H9 (cell line): ENCODE data around the gene ECE2. TPM values are rescaled to one million over a fixed set of nuclear protein-coding genes. Genes with fewer than 3 reads are reported as not detected.

Experiments
- DNase-seq: peaks from one replicate; pipeline ENCODE4 v3.0.0-alpha.2; 2017
- H2AFZ ChIP-seq: one replicate; pipeline ENCODE4 v1.6.1; 2013; ENCODE audit warnings: mild to moderate bottlenecking, low read length, control low read depth, moderate library complexity
- H2AK5ac ChIP-seq: 2 replicates; pipeline ENCODE4 v1.6.1; 2013; ENCODE audit warnings: low read length, control low read depth, mixed read lengths; ENCODE audit not compliant: insufficient read length
- H2BK120ac ChIP-seq: one replicate; pipeline ENCODE4 v1.6.1; 2013; ENCODE audit warnings: low read depth, mild to moderate bottlenecking, low read length, control low read depth, inconsistent platforms; ENCODE audit not compliant: poor library complexity, severe bottlenecking
- H2BK12ac ChIP-seq: 2 replicates; pipeline ENCODE4 v1.6.1; 2013; ENCODE audit warnings: low read length, control low read depth, mixed read lengths, low read depth; ENCODE audit not compliant: insufficient read length
- H2BK15ac ChIP-seq: 2 replicates; pipeline ENCODE4 v1.6.1; 2013; ENCODE audit warnings: low read depth, low read length, control low read depth
- H2BK20ac ChIP-seq: one replicate; pipeline ENCODE4 v1.6.1; 2013; ENCODE audit warnings: low read depth, mild to moderate bottlenecking, low read length, control low read depth, inconsistent platforms; ENCODE audit not compliant: poor library complexity, severe bottlenecking
- H2BK5ac ChIP-seq: 2 replicates; pipeline ENCODE4 v1.6.1; 2013; ENCODE audit warnings: low read length, control low read depth, mixed read lengths; ENCODE audit not compliant: insufficient read length
- H3K14ac ChIP-seq: 2 replicates; pipeline ENCODE4 v1.6.1; 2013; ENCODE audit warnings: low read length, control low read depth; ENCODE audit not compliant: insufficient read depth
- H3K18ac ChIP-seq: 2 replicates; pipeline ENCODE4 v1.6.1; 2013; ENCODE audit warnings: low read depth, mild to moderate bottlenecking, mixed read lengths, low read length, control low read depth; ENCODE audit not compliant: insufficient read length
- H3K23ac ChIP-seq: 2 replicates; pipeline ENCODE4 v1.6.1; 2013; ENCODE audit warnings: low read length, control low read depth, mixed read lengths, low read depth; ENCODE audit not compliant: insufficient read length
- H3K23me2 ChIP-seq: 2 replicates; pipeline ENCODE4 v1.6.1; 2013; ENCODE audit warnings: low read depth, mild to moderate bottlenecking, mixed read lengths, low read length, control low read depth; ENCODE audit not compliant: insufficient read length, poor library complexity, severe bottlenecking
- H3K27ac ChIP-seq: 2 replicates; pipeline ENCODE4 v1.5.1; 2013; ENCODE audit warnings: low read length, control low read depth, mixed read lengths, low read depth; ENCODE audit not compliant: insufficient read length
- H3K27me3 ChIP-seq: 2 replicates; pipeline ENCODE4 v1.6.1; 2013; ENCODE audit warnings: low read length, control low read depth, inconsistent platforms; ENCODE audit not compliant: insufficient read depth
- H3K4ac ChIP-seq: 2 replicates; pipeline ENCODE4 v1.6.1; 2013; ENCODE audit warnings: low read depth, mild to moderate bottlenecking, control low read depth, inconsistent platforms, low read length, moderate library complexity
- H3K4me1 ChIP-seq: 2 replicates; pipeline ENCODE4 v1.6.1; 2013; ENCODE audit warnings: low read length, control low read depth, inconsistent platforms; ENCODE audit not compliant: insufficient read depth
- H3K4me2 ChIP-seq: 2 replicates; pipeline ENCODE4 v1.6.1; 2013; ENCODE audit warnings: low read length, control low read depth, mixed read lengths; ENCODE audit not compliant: insufficient read length, insufficient read depth
- H3K56ac ChIP-seq: 2 replicates; pipeline ENCODE4 v1.6.1; 2013; ENCODE audit warnings: low read depth, mild to moderate bottlenecking, mixed read lengths, low read length, control low read depth; ENCODE audit not compliant: insufficient read length
- H3K79me1 ChIP-seq: 2 replicates; pipeline ENCODE4 v1.6.1; 2013; ENCODE audit warnings: low read depth, mild to moderate bottlenecking, moderate library complexity, low read length, control low read depth, inconsistent platforms; ENCODE audit not compliant: insufficient read depth, poor library complexity, severe bottlenecking
- H3K79me2 ChIP-seq: 2 replicates; pipeline ENCODE4 v1.6.1; 2013; ENCODE audit warnings: low read length, control low read depth, inconsistent platforms; ENCODE audit not compliant: insufficient read depth
- H3K9ac ChIP-seq: 2 replicates; pipeline ENCODE4 v1.6.1; 2013; ENCODE audit warnings: low read length, control low read depth, mixed read lengths; ENCODE audit not compliant: insufficient read length; ENCODE audit errors: extremely low read depth
- H3K9me3 ChIP-seq: one replicate; pipeline ENCODE4 v1.6.1; 2013; ENCODE audit warnings: low read depth, low read length, inconsistent platforms; ENCODE audit not compliant: control insufficient read depth
- H3T11ph ChIP-seq: one replicate; pipeline ENCODE4 v1.6.1; 2013; ENCODE audit warnings: mild to moderate bottlenecking, low read length, control low read depth, inconsistent platforms
- H4K20me1 ChIP-seq: one replicate; pipeline ENCODE4 v1.6.1; 2013; ENCODE audit not compliant: control insufficient read depth, insufficient read length, insufficient read depth
- H4K5ac ChIP-seq: 2 replicates; pipeline ENCODE4 v1.6.1; 2013; ENCODE audit warnings: low read depth, mild to moderate bottlenecking, mixed read lengths, low read length, control low read depth; ENCODE audit not compliant: insufficient read length
- H4K8ac ChIP-seq: replicated peaks from 2 replicates; pipeline ENCODE4 v1.6.1; 2013; ENCODE audit warnings: low read length, control low read depth, mixed read lengths, low read depth; ENCODE audit not compliant: insufficient read length
- H4K91ac ChIP-seq: 2 replicates; pipeline ENCODE4 v1.6.1; 2013; ENCODE audit warnings: low read depth, mild to moderate bottlenecking, moderate library complexity, mixed read lengths, low read length, control low read depth; ENCODE audit not compliant: insufficient read length
- H3K27ac Mint-ChIP-seq, 3 experiments: 2 replicates in 2 of 3; 3 replicates in 1 of 3; pipeline ENCODE4 v1.8.0; 2020 to 2021; ENCODE audit warnings: mixed read lengths in 3 of 3, mild to moderate bottlenecking in 1 of 3, moderate library complexity in 1 of 3
- H3K27me3 Mint-ChIP-seq: 2 replicates; pipeline ENCODE4 v1.8.0; 2021; ENCODE audit warnings: low read depth, mild to moderate bottlenecking, moderate library complexity, mixed read lengths
- H3K36me3 Mint-ChIP-seq, 3 experiments: 2 replicates in 2 of 3; 3 replicates in 1 of 3; pipeline ENCODE4 v1.8.0; 2020 to 2021; ENCODE audit warnings: low read depth in 3 of 3, mixed read lengths in 3 of 3; ENCODE audit not compliant: insufficient read depth in 1 of 3
- H3K4me1 Mint-ChIP-seq, 2 experiments: 2 replicates each; pipeline ENCODE4 v1.8.0; 2020; ENCODE audit warnings: mixed read lengths in 2 of 2
- H3K4me3 Mint-ChIP-seq, 2 experiments: 2 replicates in 1 of 2; 3 replicates in 1 of 2; pipeline ENCODE4 v1.8.0; 2020 to 2021; ENCODE audit warnings: mild to moderate bottlenecking in 2 of 2, mixed read lengths in 2 of 2, moderate library complexity in 1 of 2
- H3K9me3 Mint-ChIP-seq, 2 experiments: 2 replicates in 1 of 2; 3 replicates in 1 of 2; pipeline ENCODE4 v1.8.0; 2020; ENCODE audit warnings: mild to moderate bottlenecking in 2 of 2, mixed read lengths in 2 of 2, moderate library complexity in 1 of 2
- WGBS: extraction: QIAGEN DNeasy Blood & Tissue Kit; methylation state at CpG from one replicate; pipeline ENCODE4 v1.1.7; 2013; ENCODE audit warnings: missing lambda C conversion rate, low lambda C conversion rate, mixed read lengths; ENCODE audit not compliant: insufficient read length; ENCODE audit errors: extremely low coverage; 5-methylcytosine and 5-hydroxymethylcytosine counted together
- total RNA-seq: library from RNA; stranded (reverse); gene quantifications from 2 replicates; pipeline ENCODE4 v1.2.1, GENCODE V29; 2021
- TF ChIP-seq, protein P1 (sequence below): fragments of 200-600 bp; sonication (generic); conservative IDR thresholded peaks from 3 replicates; pipeline ENCODE4 v1.8.0; 2021; ENCODE audit warnings: antibody characterized with exemption, mild to moderate bottlenecking

Gene ECE2
- total RNA-seq, 1 experiment from 2014 or later = not detected

GRCh38 chr3:184235381-184236032, 40.3 kb upstream of the ECE2 start:
- Histone ChIP-seq H4K20me1 (no peaks in the 10 kb centered on the region), H2BK5ac (no peak overlapping the region), H4K8ac (no peak overlapping the region), H3K79me2 (no peaks in the 10 kb centered on the region), H3K79me1 (no peaks in the 10 kb centered on the region), H3T11ph (no peak overlapping the region), H2BK15ac (no peak overlapping the region), H3K9ac (no peak overlapping the region), H3K27me3 (peaks cover 19% of the 10 kb centered on the region), H3K4me1 (no peaks in the 10 kb centered on the region), H3K23me2 (peaks cover 5% of the 10 kb centered on the region), H3K14ac (no peak overlapping the region), H3K4me2 (no peak overlapping the region), H3K27ac (no peak overlapping the region), H3K56ac (no peak overlapping the region), H2BK120ac (no peak overlapping the region), H3K23ac (no peak overlapping the region), H3K18ac (no peak overlapping the region), H2AK5ac (no peak overlapping the region), H2BK20ac (no peak overlapping the region), H2AFZ (no peak overlapping the region), H2BK12ac (no peak overlapping the region), H4K91ac (no peak overlapping the region), H3K4ac (no peak overlapping the region), H3K9me3 (no peaks in the 10 kb centered on the region), H4K5ac (no peak overlapping the region)
- Mint-ChIP-seq H3K27me3 (peaks cover 32% of the 10 kb centered on the region), H3K4me1 (peaks cover 0 to 8% of the 10 kb centered on the region in 2 experiments; a peak in 3 of 4 replicates), H3K27ac (no peak overlapping the region), H3K36me3 (no peaks in the 10 kb centered on the region; a peak in 1 of 7 replicates), H3K9me3 (no peaks in the 10 kb centered on the region), H3K4me3 (no peak overlapping the region)
- TF ChIP-seq, protein P1, sequence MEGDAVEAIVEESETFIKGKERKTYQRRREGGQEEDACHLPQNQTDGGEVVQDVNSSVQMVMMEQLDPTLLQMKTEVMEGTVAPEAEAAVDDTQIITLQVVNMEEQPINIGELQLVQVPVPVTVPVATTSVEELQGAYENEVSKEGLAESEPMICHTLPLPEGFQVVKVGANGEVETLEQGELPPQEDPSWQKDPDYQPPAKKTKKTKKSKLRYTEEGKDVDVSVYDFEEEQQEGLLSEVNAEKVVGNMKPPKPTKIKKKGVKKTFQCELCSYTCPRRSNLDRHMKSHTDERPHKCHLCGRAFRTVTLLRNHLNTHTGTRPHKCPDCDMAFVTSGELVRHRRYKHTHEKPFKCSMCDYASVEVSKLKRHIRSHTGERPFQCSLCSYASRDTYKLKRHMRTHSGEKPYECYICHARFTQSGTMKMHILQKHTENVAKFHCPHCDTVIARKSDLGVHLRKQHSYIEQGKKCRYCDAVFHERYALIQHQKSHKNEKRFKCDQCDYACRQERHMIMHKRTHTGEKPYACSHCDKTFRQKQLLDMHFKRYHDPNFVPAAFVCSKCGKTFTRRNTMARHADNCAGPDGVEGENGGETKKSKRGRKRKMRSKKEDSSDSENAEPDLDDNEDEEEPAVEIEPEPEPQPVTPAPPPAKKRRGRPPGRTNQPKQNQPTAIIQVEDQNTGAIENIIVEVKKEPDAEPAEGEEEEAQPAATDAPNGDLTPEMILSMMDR = no peak
- no peak for DNase-seq
- WGBS = no CpG with 5 or more reads among the region's 4 CpGs
